ENCODE measurements around the gene FBXO31.
"Not testable (repeated sequence)": the region's sequence is repeated elsewhere in the genome, so short reads cannot be mapped to it uniquely, and the experiment has no call there.

FBXO31 gene

GRCh38 chr16:87410530-87410929 is 27.0 kb upstream of the FBXO31 start:
- DNase-seq = no peak

- DNase-seq = no peak
Observed at GRCh38 chr16:87409781-87410180, 26.2 kb upstream of the FBXO31 start.

GRCh38 chr16:87409153-87409552 is 25.6 kb upstream of the FBXO31 start:
- no peak for DNase-seq

GRCh38 chr16:87407511-87408112 is 24.0 kb upstream of the FBXO31 start:
- DNase-seq = no peak

- no peak for DNase-seq
Observed at GRCh38 chr16:87406495-87407088, 23.0 kb upstream of the FBXO31 start.

- DNase-seq = no peak
Observed at GRCh38 chr16:87404764-87405625, 21.4 kb upstream of the FBXO31 start.

- DNase-seq = no peak
Observed at GRCh38 chr16:87395181-87395842, 11.7 kb upstream of the FBXO31 start.

GRCh38 chr16:87393680-87394055 is 10.1 kb upstream of the FBXO31 start:
- DNase-seq = no peak

- DNase-seq = no peak
Observed at GRCh38 chr16:87392821-87393679, 9.5 kb upstream of the FBXO31 start.

- DNase-seq = peak; percentile 92
Observed at GRCh38 chr16:87391950-87392820, 8.6 kb upstream of the FBXO31 start, which contains the start of gene MAP1LC3B. MAP1LC3B (plus strand) TSS chr16:87392336; CDS start chr16:87392428, 92 bp downstream.

- peak; percentile 20 for DNase-seq
Observed at GRCh38 chr16:87391324-87391949, 7.9 kb upstream of the FBXO31 start.

- no peak for DNase-seq
Observed at GRCh38 chr16:87390641-87391323, 7.2 kb upstream of the FBXO31 start.

GRCh38 chr16:87389914-87390313 is 6.3 kb upstream of the FBXO31 start:
- not testable (repeated sequence) for DNase-seq

- no peak for DNase-seq
Observed at GRCh38 chr16:87389245-87389644, 5.7 kb upstream of the FBXO31 start.

- no peak for DNase-seq
Observed at GRCh38 chr16:87388818-87389134, 5.2 kb upstream of the FBXO31 start.

- DNase-seq = peak; percentile 100
Observed at GRCh38 chr16:87387942-87388817, 4.6 kb upstream of the FBXO31 start.

GRCh38 chr16:87384875-87385167 is 1.2 kb upstream of the FBXO31 start:
- DNase-seq = not testable (repeated sequence)

GRCh38 chr16:87384162-87384874 is 742 bp upstream of the FBXO31 start:
- DNase-seq = peak; percentile 85
